GM23338 (cell line): ENCODE measurements around the gene SUGCT. TPM values are rescaled to one million over a fixed set of nuclear protein-coding genes. Genes with fewer than 3 reads are reported as not detected.

Experiments used
- ATAC-seq: fragments of 200-7000 bp; cut with Tn5 transposase; 3 replicates; pipeline ENCODE4 v1.9.1; 2020
- DNase-seq: peaks from one replicate; pipeline ENCODE4 v3.0.0-alpha.2; 2015; ENCODE audit warnings: low spot score
- H2AFZ ChIP-seq: fragments of 200-600 bp; sonication (generic); 2 replicates; pipeline ENCODE4 v1.8.0; 2016; ENCODE audit warnings: antibody characterized with exemption, mild to moderate bottlenecking, moderate library complexity
- H3F3A ChIP-seq: fragments of 200-600 bp; sonication (generic); replicated peaks from 2 replicates; pipeline ENCODE4 v1.8.0; 2017; ENCODE audit warnings: antibody characterized with exemption, mixed run types, low read depth
- H3K27ac ChIP-seq: fragments of 200-600 bp; sonication (generic); 2 replicates; pipeline ENCODE4 v1.6.1; 2016; ENCODE audit warnings: low read depth
- H3K27me3 ChIP-seq: fragments of 200-600 bp; sonication (generic); 2 replicates; pipeline ENCODE4 v1.8.0; 2016; ENCODE audit warnings: mild to moderate bottlenecking, mixed run types, moderate library complexity; ENCODE audit not compliant: insufficient read depth
- H3K36me3 ChIP-seq: fragments of 200-600 bp; sonication (generic); 2 replicates; pipeline ENCODE4 v1.8.0; 2016; ENCODE audit warnings: mild to moderate bottlenecking; ENCODE audit not compliant: insufficient read depth
- H3K4me1 ChIP-seq: fragments of 200-600 bp; sonication (generic); 2 replicates; pipeline ENCODE4 v1.8.0; 2016; ENCODE audit warnings: mild to moderate bottlenecking, moderate library complexity; ENCODE audit not compliant: insufficient read depth
- H3K4me2 ChIP-seq: fragments of 200-600 bp; sonication (generic); 2 replicates; pipeline ENCODE4 v1.7.1; 2017; ENCODE audit warnings: mixed run types
- H3K4me3 ChIP-seq: fragments of 200-600 bp; sonication (generic); 2 replicates; pipeline ENCODE4 v1.6.1; 2016; ENCODE audit warnings: mixed run types
- H3K79me2 ChIP-seq: fragments of 200-600 bp; sonication (generic); replicated peaks from 2 replicates; pipeline ENCODE4 v1.8.0; 2017; ENCODE audit warnings: mild to moderate bottlenecking; ENCODE audit not compliant: insufficient read depth
- H3K9me2 ChIP-seq: fragments of 200-600 bp; sonication (generic); 2 replicates; pipeline ENCODE4 v1.8.0; 2017; ENCODE audit not compliant: insufficient read depth
- H4K20me1 ChIP-seq: fragments of 200-600 bp; sonication (generic); replicated peaks from 2 replicates; pipeline ENCODE4 v1.8.0; 2017; ENCODE audit warnings: mild to moderate bottlenecking; ENCODE audit not compliant: insufficient read depth
- H3K27ac Mint-ChIP-seq: 2 replicates; pipeline ENCODE4 v1.8.0; 2020; ENCODE audit warnings: inconsistent platforms, mild to moderate bottlenecking, moderate library complexity, mixed read lengths
- H3K27me3 Mint-ChIP-seq: 3 replicates; pipeline ENCODE4 v1.8.0; 2022; ENCODE audit warnings: low read depth, mild to moderate bottlenecking, moderate library complexity, mixed read lengths, inconsistent platforms; ENCODE audit not compliant: insufficient read depth, poor library complexity
- H3K36me3 Mint-ChIP-seq: 3 replicates; pipeline ENCODE4 v1.8.0; 2021; ENCODE audit warnings: low read depth, mild to moderate bottlenecking, inconsistent platforms, moderate library complexity, mixed read lengths
- H3K4me1 Mint-ChIP-seq: 3 replicates; pipeline ENCODE4 v1.8.0; 2020; ENCODE audit warnings: mild to moderate bottlenecking, inconsistent platforms, mixed read lengths
- H3K4me3 Mint-ChIP-seq: 3 replicates; pipeline ENCODE4 v1.8.0; 2021; ENCODE audit warnings: moderate library complexity, mild to moderate bottlenecking, inconsistent platforms, mixed read lengths
- H3K9me3 Mint-ChIP-seq: 3 replicates; pipeline ENCODE4 v1.8.0; 2020; ENCODE audit warnings: moderate library complexity, mild to moderate bottlenecking, inconsistent platforms, mixed read lengths
- CREB1 ChIP-seq: fragments of 250-450 bp; sonication (Bioruptor Pico); IDR thresholded peaks from 2 replicates; pipeline ENCODE4 v1.5.0; 2020; ENCODE audit warnings: low read depth, mild to moderate bottlenecking, moderate library complexity
- CTCF ChIP-seq, 2 experiments: fragments of 200-600 bp in 1 of 2; sonication (generic) in 1 of 2; conservative IDR thresholded peaks; 2 replicates each; pipeline versions ENCODE4 v1.5.1 to v1.6.1; 2016 to 2017; ENCODE audit warnings: antibody characterized with exemption in 2 of 2, low read depth in 2 of 2, mild to moderate bottlenecking in 2 of 2, moderate library complexity in 1 of 2
- ETS1 ChIP-seq: IDR thresholded peaks from 2 replicates; pipeline ENCODE4 v1.6.1; 2016; ENCODE audit warnings: antibody characterized with exemption
- EZH2 ChIP-seq: fragments of 200-600 bp; sonication (generic); IDR thresholded peaks from one replicate; pipeline ENCODE4 v1.8.0; 2017; ENCODE audit warnings: antibody characterized with exemption, mild to moderate bottlenecking, low read depth; ENCODE audit not compliant: unreplicated experiment
- EZH2phosphoT487 ChIP-seq: fragments of 200-600 bp; sonication (generic); IDR thresholded peaks from one replicate; pipeline ENCODE4 v1.8.1; 2018; ENCODE audit warnings: antibody characterized with exemption; ENCODE audit not compliant: unreplicated experiment
- JUNB ChIP-seq: IDR thresholded peaks from one replicate; pipeline ENCODE4 v1.6.1; 2016; ENCODE audit warnings: antibody characterized with exemption; ENCODE audit not compliant: unreplicated experiment
- NANOG ChIP-seq: IDR thresholded peaks from 2 replicates; pipeline ENCODE4 v1.6.1; 2016; ENCODE audit warnings: antibody characterized with exemption, borderline replicate concordance
- POLR2AphosphoS5 ChIP-seq: IDR thresholded peaks from 2 replicates; pipeline ENCODE4 v1.6.1; 2016; ENCODE audit warnings: antibody characterized with exemption, low read depth
- REST ChIP-seq: IDR thresholded peaks from one replicate; pipeline ENCODE4 v1.6.1; 2018; ENCODE audit warnings: antibody characterized with exemption; ENCODE audit not compliant: unreplicated experiment
- STAT1 ChIP-seq: IDR thresholded peaks from one replicate; pipeline ENCODE4 v1.6.1; 2016; ENCODE audit warnings: antibody characterized with exemption; ENCODE audit not compliant: unreplicated experiment
- ZNF114 ChIP-seq: fragments of 250-450 bp; sonication (Bioruptor Pico); IDR thresholded peaks from 2 replicates; pipeline ENCODE4 v1.5.0; 2020; ENCODE audit warnings: mild to moderate bottlenecking, moderate library complexity
- ZNF331 ChIP-seq: fragments of 250-450 bp; sonication (Bioruptor Pico); IDR thresholded peaks from 2 replicates; pipeline ENCODE4 v1.5.0; 2020; ENCODE audit warnings: low read depth, mild to moderate bottlenecking, moderate library complexity
- ZNF462 ChIP-seq: fragments of 250-450 bp; sonication (Bioruptor Pico); IDR thresholded peaks from 2 replicates; pipeline ENCODE4 v1.5.0; 2020; ENCODE audit warnings: mild to moderate bottlenecking, moderate library complexity
- polyA plus RNA-seq: library from polyadenylated mRNA; unstranded; fragments of >200 nt; fragmentation: Nextera tagmentation; extraction: Ambion mirVana; gene quantifications from 2 replicates; pipeline ENCODE4 v1.2.1, GENCODE V29; 2016
- total RNA-seq: library from RNA; depleted of rRNA; stranded (reverse); fragments of >200 nt; shearing (Covaris generic); gene quantifications from 2 replicates; pipeline ENCODE4 v1.2.3, GENCODE V29; 2014

SUGCT gene
- total and polyA plus RNA-seq, 2 experiments from 2014 or later = 4.2 to 5.6 TPM

DNA sequence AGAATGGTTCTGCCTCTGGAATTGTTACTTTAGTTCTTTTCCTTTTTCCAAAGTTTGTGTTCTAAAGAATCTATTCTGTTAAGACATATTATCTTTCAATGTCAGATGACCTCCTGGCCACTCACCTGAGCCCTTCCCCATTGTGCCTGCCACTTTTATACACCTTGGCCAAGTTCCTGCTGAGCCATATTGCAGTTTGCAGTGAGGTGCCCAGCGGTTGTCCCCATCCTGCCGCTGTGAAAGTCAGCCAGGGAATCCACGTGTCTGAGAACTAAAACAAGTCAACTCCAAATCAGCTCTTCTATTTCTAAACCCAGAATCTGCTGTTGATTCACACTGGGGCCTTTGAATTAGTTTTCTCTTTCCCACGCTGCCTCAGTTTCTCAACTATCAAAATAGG is 641.1 kb downstream of the SUGCT start:
- Mint-ChIP-seq H3K4me3 (no peak overlapping the region), H3K4me1 (peaks cover 5% of the 10 kb centered on the region; the same call in 2 of the 3 replicates), H3K9me3 (no peaks in the 10 kb centered on the region), H3K36me3 (no peaks in the 10 kb centered on the region), H3K27ac (no peak overlapping the region), H3K27me3 (peaks cover 3% of the 10 kb centered on the region)
- Histone ChIP-seq H3K4me2 (no peak overlapping the region), H4K20me1 (no peaks in the 10 kb centered on the region), H3K27ac (no peak overlapping the region), H3K4me1 (no peaks in the 10 kb centered on the region), H3K79me2 (no peaks in the 10 kb centered on the region), H3K36me3 (no peaks in the 10 kb centered on the region), H2AFZ (no peak overlapping the region), H3K4me3 (no peak overlapping the region), H3K9me2 (0 out of 2 replicates have a peak, but pooled peaks cover 7% of the 10 kb centered on the region), H3K27me3 (no peaks in the 10 kb centered on the region), H3F3A (no peaks in the 10 kb centered on the region)
- ATAC-seq (no peak), DNase-seq (no peak)
- TF ChIP-seq POLR2AphosphoS5 = no peak
- TF ChIP-seq JUNB = no peak
- no peak for TF ChIP-seq REST
- no peak for TF ChIP-seq EZH2
- no peak for TF ChIP-seq ZNF462 (CRISPR knock-in tag)
- no peak for TF ChIP-seq NANOG
- no peak for TF ChIP-seq CTCF (conservative IDR thresholded peaks at IDR 0.05; ENCODE audit: low read depth in 2 of 2)
- TF ChIP-seq ZNF331 (CRISPR knock-in tag) = no peak
- TF ChIP-seq ETS1 = no peak
- no peak for TF ChIP-seq CREB1
- no peak for TF ChIP-seq ZNF114 (CRISPR knock-in tag)
- no peak for TF ChIP-seq STAT1
- no peak for TF ChIP-seq EZH2phosphoT487
